HG03521 (cell line): ENCODE results near the gene PGAM1.
"Not testable (repeated sequence)": the region's sequence is repeated elsewhere in the genome, so short reads cannot be mapped to it uniquely, and the experiment has no call there.

Experiments used
- ATAC-seq: cut with Tn5 transposase; IDR thresholded peaks from one replicate; pipeline ENCODE4 v1.9.1; 2021; ENCODE audit warnings: mild to moderate bottlenecking, moderate library complexity; ENCODE audit not compliant: unreplicated experiment

PGAM1 gene

DNA sequence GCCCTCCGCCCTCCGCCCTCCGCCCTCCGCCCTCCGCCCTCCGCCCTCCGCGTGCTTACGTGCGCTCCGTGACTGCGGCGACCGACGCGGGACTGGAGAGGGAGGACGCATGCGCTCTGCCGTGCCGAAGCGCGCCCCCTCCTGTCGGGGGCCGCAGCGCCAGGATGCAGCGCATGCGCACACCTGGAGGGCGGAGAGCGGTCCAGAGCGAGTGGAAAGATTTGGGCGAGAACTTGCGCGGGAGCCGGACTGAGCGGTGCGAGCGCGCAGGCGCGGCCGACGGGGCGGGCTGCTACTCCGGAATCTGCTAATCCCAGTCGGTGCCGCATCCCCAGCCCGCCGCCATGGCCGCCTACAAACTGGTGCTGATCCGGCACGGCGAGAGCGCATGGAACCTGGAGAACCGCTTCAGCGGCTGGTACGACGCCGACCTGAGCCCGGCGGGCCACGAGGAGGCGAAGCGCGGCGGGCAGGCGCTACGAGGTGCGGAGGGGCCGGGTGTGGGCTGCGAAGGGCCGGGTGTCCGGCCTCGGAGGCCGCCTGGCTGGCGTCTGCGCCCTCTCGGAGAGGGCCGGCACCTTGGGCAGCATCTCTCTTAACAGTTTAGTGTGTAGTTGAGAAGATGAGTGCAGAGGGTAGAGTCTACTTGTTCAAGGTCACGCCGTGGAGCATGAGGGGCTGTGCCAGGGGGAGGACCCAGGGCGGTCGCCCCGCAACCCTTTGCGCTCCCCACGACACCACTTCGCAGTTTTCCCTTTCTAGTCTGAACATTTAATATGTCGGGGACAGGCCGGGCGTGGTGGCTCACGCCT lies at the start of gene PGAM1:
Gene PGAM1 (plus strand): TSS at position 228 of the 812 bp plus-strand sequence. CDS start 117 bp downstream, at position 345.
- peak; percentile 84 for ATAC-seq

DNA sequence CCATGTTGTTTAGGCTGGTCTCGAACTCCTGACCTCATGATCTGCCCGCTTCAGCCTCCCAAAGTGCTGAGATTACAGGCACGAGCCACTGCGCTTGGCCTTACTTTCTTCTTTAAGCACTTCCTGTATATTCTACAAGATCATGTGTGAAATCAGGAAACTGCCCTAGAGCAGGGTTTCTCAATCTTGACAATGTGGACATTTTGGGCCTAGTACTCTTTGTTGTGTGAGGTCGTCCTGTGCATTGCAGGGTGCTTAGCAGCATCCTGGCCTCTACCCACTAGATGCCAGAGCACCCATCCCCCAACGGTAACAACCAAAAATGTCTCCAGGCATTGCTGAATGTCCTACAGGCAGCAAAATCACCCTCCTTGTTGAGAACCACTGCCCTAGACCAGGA lies 49.6 kb upstream of the PGAM1 start:
- no peak for ATAC-seq

DNA sequence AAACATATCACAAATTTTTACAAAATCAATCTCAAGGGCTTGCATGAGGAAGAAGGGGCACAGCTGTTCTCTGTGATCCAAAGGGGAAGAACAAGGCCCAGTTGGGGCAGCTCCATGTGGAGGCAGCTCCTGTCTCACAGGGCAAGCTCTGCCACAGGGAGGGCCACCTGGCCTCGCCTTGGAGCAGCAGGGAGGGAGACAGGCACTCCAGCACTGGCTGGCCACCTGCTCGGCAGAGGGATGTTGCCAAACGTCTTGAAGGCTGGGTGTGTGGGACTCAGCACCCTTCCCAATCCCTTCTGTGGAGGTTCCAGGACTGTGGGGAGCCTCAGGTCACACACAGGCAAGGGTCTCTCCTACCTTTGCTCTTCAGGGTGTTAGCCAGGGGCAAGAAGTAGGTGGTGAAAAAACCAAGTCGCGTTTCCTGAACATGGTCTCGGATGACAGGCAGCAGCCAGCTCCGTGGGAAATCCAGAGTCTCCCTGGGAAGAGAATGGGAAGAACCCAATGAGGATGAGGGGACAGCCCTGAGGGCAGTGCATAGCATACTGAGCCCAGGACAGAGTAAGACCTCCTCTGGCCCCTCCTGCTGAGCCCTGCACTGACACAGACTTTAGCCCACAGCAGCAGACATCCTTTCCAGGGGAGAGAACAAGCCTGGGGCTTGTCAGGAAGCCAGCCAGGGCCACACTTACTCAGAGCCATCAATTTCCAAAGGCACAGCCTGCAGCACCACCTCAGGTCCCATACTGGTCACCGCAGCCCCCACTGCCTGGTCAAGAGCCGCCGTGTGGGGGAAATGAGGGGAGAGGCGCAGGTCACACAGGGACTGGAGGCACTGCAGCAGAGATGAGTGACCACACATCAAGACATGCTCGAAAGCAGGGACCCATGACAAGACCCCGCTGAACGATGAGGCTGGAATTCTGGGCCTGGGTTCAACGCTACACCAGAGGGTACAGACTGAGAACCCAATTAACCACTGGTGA lies 46.8 kb upstream of the PGAM1 start:
- no peak for ATAC-seq

DNA sequence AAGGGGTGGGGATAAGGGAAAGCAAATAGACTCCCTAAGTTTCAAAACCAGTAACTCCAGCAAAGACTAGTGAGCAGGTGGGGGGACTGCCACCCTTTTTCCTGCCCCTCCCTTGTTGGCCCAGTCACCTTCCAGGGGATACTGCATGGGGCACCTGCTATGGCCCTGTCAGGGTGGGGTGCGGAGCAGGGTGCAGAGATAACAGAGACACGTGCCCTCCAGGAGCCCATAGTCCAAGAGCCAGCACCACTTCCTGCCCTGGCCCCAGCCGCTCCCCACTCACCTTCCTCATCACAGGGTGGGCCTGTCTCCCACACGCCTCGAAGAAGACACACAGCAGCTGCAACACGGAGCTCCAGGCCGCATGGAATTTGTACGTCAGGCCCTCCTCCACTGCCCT lies 45.5 kb upstream of the PGAM1 start:
- ATAC-seq: no peak

DNA sequence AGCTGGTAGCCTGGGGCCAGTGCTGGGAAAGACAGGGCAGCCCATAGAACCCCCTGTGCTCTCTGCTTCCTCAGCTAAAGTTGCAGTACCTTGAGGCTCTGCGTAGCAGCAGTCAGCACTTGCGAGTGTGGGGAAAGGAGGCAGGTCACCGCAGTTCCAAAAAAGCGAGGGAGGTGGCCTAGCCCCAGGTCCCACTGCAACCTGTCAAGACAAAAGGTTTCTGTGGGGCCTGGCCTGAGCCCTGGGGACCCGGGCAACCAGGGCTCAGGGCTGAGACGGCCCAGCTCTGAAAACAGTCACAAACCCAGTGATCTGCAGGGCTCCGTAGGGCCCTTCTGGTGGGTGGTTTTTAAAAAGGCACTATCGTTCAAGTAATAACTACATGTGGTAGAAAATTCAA lies 44.4 kb upstream of the PGAM1 start:
- no peak for ATAC-seq

DNA sequence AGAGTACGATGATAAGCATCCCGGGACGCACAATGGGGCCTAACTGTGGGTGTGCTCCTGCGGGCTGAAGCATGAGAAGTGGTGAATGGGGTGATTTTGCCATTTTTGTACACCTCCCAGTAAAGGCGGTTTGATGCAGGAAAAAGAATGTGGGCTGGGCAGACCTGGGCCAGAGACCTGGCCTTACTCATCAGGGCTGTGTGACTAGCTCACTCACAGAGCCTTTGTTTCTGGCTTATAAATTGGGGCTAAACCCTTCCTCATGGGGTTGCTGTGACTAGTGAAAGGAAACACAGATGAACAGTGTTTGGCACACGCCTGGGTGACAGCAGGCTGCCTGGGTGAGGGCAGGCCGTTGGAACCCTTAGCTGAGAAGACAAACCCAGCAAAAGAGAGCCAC lies 42.8 kb upstream of the PGAM1 start:
- ATAC-seq: no peak

DNA sequence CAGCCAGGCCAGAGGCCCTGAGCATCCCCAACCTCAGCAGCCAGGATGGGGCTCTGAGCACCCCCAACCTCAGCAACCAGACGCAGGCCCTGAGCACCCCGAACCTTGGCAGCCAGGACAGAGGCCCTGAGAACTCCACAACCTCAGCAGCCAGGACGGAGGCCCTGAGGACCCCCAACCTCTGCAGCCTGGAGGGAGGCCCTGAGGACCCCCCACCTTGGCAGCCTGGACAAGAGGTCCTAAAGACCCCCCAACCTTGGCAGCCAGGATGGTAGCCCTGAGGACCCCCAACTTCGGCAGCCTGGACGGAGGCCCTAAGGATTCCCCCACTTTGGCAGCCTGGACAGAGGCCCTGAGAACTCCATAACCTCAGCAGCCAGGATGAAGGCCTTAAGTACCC lies 41.8 kb upstream of the PGAM1 start:
- no peak for ATAC-seq

DNA sequence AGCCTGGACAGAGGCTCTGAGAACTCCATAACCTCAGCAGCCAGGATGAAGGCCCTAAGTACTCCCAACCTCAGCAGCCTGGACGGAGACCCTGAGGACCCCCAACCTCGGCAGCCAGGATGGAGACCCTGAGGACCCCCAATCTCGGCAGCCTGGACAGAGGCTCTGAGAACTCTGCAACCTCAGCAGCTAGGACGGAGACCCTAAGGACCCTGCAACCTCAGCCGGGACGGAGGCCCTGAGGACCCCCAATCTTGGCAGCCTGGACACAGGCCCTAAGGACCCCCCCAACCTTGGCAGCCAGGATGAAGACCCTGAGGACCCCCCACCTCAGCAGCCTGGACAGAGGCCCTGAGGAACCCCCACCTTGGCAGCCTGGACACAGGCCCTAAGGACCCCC lies 41.4 kb upstream of the PGAM1 start:
- ATAC-seq: no peak

DNA sequence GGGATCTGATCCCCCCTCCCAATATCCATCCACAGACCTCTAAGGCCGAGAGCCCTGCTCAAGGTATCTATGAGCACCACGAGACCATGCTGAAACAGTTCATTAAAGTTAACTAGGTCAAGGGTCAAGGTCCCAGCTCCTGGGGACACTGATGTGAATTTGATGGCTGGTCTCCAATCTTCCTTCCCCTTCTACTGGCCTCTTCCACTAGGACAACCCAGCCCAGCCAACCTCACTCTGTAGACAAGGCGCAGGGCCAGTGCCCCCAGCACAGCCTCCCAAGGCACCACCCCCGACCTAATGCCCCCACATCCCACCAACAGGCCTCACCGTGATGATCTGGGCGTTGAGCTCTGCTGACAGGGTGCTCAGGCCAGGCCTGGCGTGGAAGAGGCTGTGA lies 40.4 kb upstream of the PGAM1 start:
- no peak for ATAC-seq

DNA sequence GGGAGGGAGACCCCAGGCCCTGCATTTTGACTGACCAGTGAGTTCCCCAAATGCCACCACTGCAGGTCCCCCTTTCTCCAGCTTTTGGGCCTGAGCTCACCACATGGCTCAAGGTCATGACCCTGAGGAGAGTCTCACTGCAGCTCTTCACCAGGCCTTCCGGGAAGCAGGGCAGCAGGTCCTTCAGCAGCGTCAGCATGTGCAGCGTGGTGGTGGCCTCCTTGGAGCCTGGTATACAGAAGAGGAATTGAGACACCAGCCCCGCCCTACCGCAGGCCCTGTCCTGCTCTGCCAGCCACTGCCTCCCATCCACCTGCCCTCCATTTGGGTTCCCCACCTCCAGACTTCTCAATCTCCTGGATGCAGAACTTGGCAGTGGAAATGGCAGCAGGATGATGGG lies 37.8 kb upstream of the PGAM1 start:
- no peak for ATAC-seq

DNA sequence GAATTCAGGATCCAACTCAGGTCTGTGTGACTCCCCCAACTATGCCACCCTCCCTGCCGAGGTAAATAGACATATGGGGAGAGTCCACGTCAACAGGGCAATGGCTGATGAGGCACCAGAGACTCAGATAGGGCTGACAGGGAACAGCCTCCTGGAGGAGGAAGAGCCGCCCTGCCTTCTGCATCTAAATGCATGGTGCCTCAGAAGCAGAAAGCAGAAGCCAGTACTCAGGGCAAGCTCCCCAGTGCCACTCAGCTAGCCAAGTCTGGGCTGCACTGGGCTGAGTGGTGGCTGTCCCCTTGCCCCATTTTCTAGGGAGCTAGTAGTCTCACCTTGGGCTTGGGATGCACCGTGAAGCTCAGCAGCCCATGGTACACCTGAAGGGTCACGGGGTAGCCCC lies 35.9 kb upstream of the PGAM1 start:
- no peak for ATAC-seq

DNA sequence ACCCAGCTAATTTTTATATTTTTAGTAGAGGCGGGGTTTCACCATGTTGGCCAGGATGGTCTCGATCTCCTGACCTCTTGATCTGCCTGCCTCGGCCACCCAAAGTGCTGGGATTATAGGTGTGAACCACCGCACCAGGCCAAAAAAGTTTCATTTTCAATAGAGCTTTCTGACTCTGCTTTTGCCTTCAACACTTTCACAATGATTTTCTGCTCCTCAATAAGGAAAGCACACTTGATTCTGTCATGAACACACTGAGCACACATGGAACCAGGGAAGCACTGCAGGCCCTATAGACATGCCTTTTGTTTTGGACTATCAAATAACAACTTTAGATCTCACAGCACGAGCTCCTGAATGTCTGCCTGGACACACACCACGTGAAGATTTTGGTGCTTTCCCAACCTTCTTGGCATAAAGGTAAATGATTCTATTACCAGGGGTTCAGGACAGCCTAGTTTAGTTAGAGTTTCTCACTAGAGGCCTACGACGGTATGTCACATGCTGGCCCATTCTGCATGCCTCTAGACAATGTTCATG lies 32.9 kb upstream of the PGAM1 start:
- no peak for ATAC-seq

DNA sequence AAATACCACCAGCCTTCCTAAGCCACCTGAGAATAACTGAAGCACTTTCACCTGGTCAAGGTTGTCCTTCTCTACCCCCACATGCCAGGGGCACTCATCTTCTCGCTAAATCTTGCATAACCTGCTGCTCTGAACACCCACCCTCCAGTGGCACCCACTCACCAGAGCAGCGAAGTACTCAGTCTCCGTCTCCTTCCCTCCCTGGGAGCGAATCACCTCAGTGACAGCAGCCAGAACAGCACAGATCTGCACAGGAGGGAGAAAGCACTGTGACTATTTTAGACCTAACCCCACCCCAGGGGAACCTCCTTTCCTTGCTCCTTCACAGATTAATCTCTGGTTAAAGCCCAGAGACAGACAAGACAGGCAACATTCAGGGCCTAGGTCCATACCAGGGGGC lies 29.9 kb upstream of the PGAM1 start:
- ATAC-seq: no peak

DNA sequence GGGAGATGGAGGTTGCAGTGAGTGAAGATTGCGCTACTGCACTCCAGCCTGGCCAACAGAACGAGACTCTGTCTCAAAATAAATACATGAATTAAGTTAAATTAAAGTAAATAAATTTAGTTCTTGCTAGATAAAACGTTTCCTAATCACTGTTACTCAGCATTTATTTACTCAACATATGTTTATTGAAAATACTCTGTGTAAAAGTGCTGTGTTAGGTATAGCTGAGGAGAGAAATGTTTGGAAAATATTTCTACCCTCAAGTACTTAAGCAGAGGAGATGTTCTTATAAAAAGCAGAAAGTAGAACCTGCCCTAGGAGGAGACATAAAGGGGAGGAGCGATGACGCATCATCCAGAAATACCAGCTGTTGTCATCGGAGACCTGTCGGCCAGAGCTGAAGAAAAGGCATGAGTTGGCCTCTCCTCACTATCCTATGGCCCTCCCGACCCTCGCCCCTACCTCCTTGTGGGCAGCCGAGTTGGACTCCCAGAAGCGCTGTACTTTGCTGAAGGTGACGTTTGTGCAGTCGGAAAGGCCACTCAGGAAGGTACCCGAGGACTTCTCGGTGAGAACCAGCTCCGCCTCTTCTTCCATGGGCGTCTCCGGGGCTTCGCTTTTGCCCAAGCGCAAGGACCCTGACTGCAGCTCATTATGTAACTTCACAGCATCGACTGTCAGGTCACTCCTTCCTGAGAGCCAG lies 26.0 kb upstream of the PGAM1 start:
- no peak for ATAC-seq

DNA sequence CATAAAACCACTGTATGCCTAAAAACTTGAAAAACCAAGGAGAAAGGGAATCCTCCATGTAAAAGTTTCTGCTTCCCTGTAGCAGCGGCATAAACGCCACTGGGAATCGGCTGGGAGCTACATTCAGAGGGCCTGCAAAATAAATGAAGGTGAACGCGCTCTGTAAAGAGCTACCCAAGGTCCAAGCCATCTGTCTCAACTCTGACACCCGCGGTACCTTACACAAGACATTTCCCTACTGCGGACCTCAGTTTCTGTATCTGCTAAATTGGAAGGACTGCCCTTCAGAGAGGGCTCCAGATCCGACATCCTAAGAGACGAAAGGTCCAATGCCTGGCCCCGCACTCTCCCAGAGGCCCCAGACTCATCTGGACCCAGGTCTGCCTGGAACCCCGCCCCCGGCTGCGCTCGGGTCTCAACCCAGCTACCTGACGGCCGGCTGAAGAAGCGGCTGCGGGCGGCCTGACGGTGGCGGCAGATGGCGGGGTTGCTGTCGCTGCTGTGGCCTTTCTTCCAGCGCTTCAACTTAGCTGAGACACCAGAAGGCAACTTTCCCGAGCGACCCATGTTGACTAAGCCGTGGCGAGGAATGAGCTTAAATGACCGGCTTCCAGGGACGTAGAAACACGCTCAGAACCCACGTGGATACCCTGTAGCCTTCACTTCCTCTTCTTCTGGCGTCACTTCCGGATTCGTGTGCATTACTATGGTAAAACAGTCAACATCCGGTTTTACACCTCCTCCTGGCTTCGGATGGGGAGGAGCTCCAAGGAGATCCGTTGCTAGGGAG lies 25.1 kb upstream of the PGAM1 start, which contains the start of gene RRP12:
Gene RRP12 (minus strand): TSS at position 676 of the 790 bp plus-strand sequence. CDS start 109 bp downstream, at position 567.
- ATAC-seq: peak; percentile 92

DNA sequence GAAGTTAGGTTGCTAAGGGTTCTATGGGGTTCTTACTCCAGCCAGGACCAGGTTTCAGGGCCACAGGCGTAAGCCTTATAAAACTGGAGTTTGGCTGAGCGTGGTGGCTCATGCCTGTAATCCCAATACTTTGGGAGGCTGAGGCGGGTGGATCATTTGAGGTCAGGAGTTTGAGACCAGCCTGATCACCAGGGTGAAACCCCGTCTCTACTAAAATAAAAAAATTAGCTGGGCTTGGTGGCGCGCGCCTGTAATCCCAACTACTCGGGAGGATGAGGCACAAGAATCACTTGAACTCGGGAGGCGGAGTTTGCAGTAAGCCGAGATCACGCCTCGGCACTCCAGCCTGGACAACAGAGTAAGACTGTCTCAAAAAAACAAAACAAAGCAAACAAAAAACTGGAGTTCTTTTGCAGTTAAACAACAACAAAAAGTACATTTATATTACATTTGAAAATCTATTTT lies 24.5 kb upstream of the PGAM1 start:
- ATAC-seq: no peak

DNA sequence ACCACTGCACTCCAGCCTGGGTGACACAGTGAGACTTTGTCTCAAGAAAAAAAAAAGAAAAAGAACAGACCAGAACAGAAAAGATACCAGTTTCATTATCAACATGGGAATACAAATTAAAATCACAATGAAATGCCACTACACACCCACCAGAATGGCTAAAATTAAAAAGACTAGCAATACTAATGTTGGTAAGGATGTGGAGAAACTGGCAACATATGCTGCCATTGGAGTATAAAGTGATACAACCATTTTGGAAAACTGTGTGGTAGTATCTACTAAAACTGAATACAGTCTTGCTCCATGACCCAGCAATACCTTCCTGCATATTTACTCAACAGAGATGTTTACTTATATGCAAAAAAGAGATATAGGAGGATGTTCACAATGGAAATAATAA lies 21.9 kb upstream of the PGAM1 start:
- ATAC-seq: no peak

DNA sequence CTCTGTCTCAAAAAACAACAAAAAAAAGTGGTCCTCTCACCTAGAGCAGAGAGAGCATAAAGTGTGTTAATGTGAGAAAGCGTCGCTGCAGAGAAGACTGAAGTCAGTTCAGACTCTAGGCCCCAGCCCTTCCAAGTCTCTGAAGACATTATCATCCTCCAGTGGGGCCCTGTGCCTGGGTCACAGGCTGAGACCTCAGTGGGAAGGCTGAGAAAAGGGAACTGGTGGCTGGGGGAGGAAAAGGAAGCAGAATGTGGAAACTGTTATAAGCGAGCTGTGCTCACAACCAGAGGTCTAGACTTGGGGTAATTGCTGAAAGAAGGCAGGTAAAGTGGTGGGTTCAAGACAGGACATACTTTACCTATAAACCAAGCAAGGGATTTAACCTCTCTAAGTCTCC lies 19.9 kb upstream of the PGAM1 start:
- no peak for ATAC-seq

DNA sequence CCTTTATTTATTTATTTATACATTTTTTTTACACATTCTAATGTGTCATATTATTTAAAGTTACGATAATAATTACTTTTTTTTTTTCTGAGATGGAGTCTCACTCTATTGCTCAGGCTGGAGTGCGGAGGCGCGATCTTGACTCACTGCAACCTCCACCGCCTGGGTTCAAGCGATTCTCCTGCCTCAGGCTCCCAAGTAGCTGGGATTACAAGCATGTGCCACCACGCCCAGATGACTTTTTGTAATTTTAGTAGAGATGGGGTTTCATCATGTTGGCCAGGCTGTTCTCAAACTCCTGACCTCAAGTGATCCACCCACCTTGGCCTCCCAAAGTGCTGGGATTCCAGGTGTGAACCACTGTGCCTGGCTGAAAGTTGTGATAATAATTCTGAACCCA lies 19.5 kb upstream of the PGAM1 start:
- ATAC-seq: not testable (repeated sequence)
